ENCODE data around the gene CHIC2. TPM values are rescaled to one million over a fixed set of nuclear protein-coding genes. Genes with fewer than 3 reads are reported as not detected.

The CHIC2 gene
- total and polyA plus RNA-seq, 2 of the 4 experiments (the other 2 are of a cell fraction) = 20.4 to 26.3 TPM

DNA sequence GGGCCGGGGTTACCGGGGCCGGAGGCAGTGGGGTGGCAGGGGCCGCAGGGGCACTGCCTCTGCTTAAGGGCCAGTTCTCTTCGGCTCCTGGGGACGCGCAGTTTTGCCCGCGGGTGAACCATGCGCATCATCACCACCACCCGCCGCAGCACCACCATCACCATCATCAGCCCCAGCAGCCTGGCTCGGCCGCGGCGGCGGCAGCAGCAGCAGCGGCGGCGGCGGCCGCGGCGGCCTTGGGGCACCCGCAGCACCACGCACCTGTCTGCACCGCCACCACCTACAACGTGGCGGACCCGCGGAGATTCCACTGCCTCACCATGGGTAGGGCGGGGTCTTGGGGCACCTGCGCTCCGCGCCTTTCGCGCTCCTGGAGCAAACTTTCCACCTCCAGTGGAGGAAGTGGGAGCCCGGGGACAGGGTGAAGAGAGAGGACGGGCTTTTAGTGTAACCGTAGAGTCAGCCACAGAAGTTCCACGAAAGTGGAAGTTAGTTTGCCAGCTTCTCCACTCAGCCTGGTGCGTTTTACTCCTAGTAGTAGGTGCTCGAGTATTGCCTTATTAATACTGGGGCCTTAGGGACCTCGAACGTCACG is 36.3 kb upstream of the CHIC2 start:
- POLR2A ChIA-PET (ENCODE audit: unreplicated experiment) = no interaction called here
- ATAC-seq (ENCODE audit: low read depth) = peak; percentile 59

More for the DNA sequence above, 36.3 kb upstream of the CHIC2 start:
- intact Hi-C loops (cut with micrococcal nuclease) = no loop called here
- H2AK9ac ChIP-seq (replicated peaks; ENCODE audit: low read depth, low read length, poor library complexity) = no peak overlapping the region
- no peak overlapping the region for H2BK20ac ChIP-seq (ENCODE audit: low read depth, low read length)
- no peak overlapping the region for H2BK15ac ChIP-seq (ENCODE audit: low read depth, low read length)
- no peaks in the 10 kb centered on the region for H3K9me3 ChIP-seq (ENCODE audit: control insufficient read depth, insufficient read depth, low read length)
- H3K4me3 ChIP-seq (ENCODE audit: insufficient read depth, low read depth, low read length) = peak overlapping the region; percentile 40
- H3K4ac ChIP-seq (ENCODE audit: low read depth, low read length) = no peak overlapping the region
- H3K36me3 ChIP-seq (ENCODE audit: control insufficient read depth, insufficient read depth, low read length) = no peaks in the 10 kb centered on the region
- peak overlapping the region; percentile 88 for H2AFZ ChIP-seq (replicated peaks; ENCODE audit: low read length, poor library complexity)
- H3K56ac ChIP-seq (ENCODE audit: extremely low read depth, insufficient read depth, low read length) = no peak overlapping the region
- in situ Hi-C loops (cut with MboI; ENCODE audit: low sequenced_read_pairs) = no loop called here
- no peaks in the 10 kb centered on the region for H3K4me1 ChIP-seq (ENCODE audit: control insufficient read depth, insufficient read depth, low read length)
- CTCF ChIA-PET = no interaction called here
- H4K91ac ChIP-seq (ENCODE audit: insufficient read depth, low read depth, low read length) = no peak overlapping the region
- peak overlapping the region; percentile 66; the same call in 1 of the 2 replicates for H3K23ac ChIP-seq (ENCODE audit: low read depth, low read length)
- DNase-seq = no peak
- no peak overlapping the region for H3K9ac ChIP-seq (ENCODE audit: low read depth, low read length)
- H2BK120ac ChIP-seq (ENCODE audit: low read depth, low read length) = no peak overlapping the region
- no peak overlapping the region for H3K18ac ChIP-seq (ENCODE audit: low read depth, low read length)
- H3K4me2 ChIP-seq (ENCODE audit: low read depth, low read length) = peak overlapping the region; percentile 59
- no peaks in the 10 kb centered on the region for H3K79me1 ChIP-seq (ENCODE audit: low read depth in 1 of 2, low read length in 2 of 2)
- peaks cover 66% of the 10 kb centered on the region for H3K27me3 ChIP-seq (ENCODE audit: control insufficient read depth, insufficient read depth, low read length)
- H4K20me1 ChIP-seq (ENCODE audit: insufficient read depth, low read length) = no peaks in the 10 kb centered on the region
- no peak overlapping the region for H4K5ac ChIP-seq (ENCODE audit: low read depth, low read length)
- no peak overlapping the region for H3K14ac ChIP-seq (replicated peaks; ENCODE audit: low read depth, low read length)
- no peak overlapping the region for H4K8ac ChIP-seq (ENCODE audit: low read depth in 2 of 2, low read length in 2 of 2)
- TF ChIP-seq SMC3 (IDR thresholded peaks at IDR 0.05; ENCODE audit: low read depth, low read length) (no peak), BHLHE40 (IDR thresholded peaks at IDR 0.05; ENCODE audit: low read depth, low read length) (no peak), CHD1 (IDR thresholded peaks at IDR 0.05; ENCODE audit: low read depth, low read length) (no peak), MXI1 (IDR thresholded peaks at IDR 0.05; ENCODE audit: borderline replicate concordance, low read depth, low read length) (no peak), RAD21 (IDR thresholded peaks at IDR 0.05; ENCODE audit: low read length) (no peak), MAFK (IDR thresholded peaks at IDR 0.05; ENCODE audit: low read depth, low read length) (no peak), POLR2A (IDR thresholded peaks at IDR 0.05; ENCODE audit: low read depth, low read length) (no peak), NFE2L2 (IDR thresholded peaks at IDR 0.05; ENCODE audit: low read depth, low read length) (no peak), RCOR1 (IDR thresholded peaks at IDR 0.05; ENCODE audit: insufficient replicate concordance, low read length) (no peak), RFX5 (IDR thresholded peaks at IDR 0.05; ENCODE audit: low read depth, low read length) (no peak), MAZ (IDR thresholded peaks at IDR 0.05; ENCODE audit: borderline replicate concordance, low read depth, low read length) (no peak), FOS (IDR thresholded peaks at IDR 0.05; ENCODE audit: low read depth, low read length) (no peak)
- TF ChIP-seq, protein P1, sequence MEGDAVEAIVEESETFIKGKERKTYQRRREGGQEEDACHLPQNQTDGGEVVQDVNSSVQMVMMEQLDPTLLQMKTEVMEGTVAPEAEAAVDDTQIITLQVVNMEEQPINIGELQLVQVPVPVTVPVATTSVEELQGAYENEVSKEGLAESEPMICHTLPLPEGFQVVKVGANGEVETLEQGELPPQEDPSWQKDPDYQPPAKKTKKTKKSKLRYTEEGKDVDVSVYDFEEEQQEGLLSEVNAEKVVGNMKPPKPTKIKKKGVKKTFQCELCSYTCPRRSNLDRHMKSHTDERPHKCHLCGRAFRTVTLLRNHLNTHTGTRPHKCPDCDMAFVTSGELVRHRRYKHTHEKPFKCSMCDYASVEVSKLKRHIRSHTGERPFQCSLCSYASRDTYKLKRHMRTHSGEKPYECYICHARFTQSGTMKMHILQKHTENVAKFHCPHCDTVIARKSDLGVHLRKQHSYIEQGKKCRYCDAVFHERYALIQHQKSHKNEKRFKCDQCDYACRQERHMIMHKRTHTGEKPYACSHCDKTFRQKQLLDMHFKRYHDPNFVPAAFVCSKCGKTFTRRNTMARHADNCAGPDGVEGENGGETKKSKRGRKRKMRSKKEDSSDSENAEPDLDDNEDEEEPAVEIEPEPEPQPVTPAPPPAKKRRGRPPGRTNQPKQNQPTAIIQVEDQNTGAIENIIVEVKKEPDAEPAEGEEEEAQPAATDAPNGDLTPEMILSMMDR (conservative IDR thresholded peaks at IDR 0.05; ENCODE audit: low read depth, low read length) = no peak
- TF ChIP-seq, protein P2, sequence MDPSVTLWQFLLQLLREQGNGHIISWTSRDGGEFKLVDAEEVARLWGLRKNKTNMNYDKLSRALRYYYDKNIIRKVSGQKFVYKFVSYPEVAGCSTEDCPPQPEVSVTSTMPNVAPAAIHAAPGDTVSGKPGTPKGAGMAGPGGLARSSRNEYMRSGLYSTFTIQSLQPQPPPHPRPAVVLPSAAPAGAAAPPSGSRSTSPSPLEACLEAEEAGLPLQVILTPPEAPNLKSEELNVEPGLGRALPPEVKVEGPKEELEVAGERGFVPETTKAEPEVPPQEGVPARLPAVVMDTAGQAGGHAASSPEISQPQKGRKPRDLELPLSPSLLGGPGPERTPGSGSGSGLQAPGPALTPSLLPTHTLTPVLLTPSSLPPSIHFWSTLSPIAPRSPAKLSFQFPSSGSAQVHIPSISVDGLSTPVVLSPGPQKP (IDR thresholded peaks at IDR 0.05; ENCODE audit: borderline replicate concordance, low read depth, low read length) = no peak
- TF ChIP-seq, protein P3, sequence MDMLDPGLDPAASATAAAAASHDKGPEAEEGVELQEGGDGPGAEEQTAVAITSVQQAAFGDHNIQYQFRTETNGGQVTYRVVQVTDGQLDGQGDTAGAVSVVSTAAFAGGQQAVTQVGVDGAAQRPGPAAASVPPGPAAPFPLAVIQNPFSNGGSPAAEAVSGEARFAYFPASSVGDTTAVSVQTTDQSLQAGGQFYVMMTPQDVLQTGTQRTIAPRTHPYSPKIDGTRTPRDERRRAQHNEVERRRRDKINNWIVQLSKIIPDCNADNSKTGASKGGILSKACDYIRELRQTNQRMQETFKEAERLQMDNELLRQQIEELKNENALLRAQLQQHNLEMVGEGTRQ (IDR thresholded peaks at IDR 0.05; ENCODE audit: low read depth, low read length) = no peak
- dilution Hi-C loops (cut with HindIII; ENCODE audit: low sequenced_read_pairs, unreplicated experiment) = no loop called here
- no CpG with 5 or more reads among the region's 46 CpGs for WGBS, 2 experiments (ENCODE audit: extremely low coverage in 2 of 2, insufficient read length in 1 of 2)
- H2BK5ac ChIP-seq (ENCODE audit: low read depth, low read length, poor library complexity, severe bottlenecking) = no peak overlapping the region
- BruUV-seq (replicated peaks) = no TSS peak
- no peak overlapping the region for H3K27ac ChIP-seq (ENCODE audit: insufficient read depth, low read length)
- H3K9me1 ChIP-seq (ENCODE audit: insufficient read depth, low read length) = peaks cover 9% of the 10 kb centered on the region
- no peak overlapping the region for H2AK5ac ChIP-seq (ENCODE audit: low read depth, low read length)
